ENCODE results near the gene ZNF224.

DNA sequence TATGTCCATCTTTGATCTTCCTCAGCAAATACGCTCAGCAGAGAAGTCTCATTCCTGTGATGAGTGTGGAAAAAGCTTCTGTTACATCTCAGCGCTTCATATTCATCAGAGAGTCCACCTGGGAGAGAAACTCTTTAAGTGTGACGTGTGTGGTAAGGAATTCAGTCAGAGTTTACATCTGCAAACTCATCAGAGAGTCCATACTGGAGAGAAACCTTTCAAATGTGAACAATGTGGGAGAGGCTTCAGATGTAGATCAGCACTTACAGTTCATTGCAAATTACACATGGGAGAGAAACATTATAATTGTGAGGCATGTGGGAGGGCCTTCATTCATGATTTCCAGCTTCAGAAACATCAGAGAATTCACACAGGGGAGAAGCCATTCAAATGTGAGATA, 27.9 kb upstream of the ZNF224 start:
- TF ChIP-seq, protein P1, sequence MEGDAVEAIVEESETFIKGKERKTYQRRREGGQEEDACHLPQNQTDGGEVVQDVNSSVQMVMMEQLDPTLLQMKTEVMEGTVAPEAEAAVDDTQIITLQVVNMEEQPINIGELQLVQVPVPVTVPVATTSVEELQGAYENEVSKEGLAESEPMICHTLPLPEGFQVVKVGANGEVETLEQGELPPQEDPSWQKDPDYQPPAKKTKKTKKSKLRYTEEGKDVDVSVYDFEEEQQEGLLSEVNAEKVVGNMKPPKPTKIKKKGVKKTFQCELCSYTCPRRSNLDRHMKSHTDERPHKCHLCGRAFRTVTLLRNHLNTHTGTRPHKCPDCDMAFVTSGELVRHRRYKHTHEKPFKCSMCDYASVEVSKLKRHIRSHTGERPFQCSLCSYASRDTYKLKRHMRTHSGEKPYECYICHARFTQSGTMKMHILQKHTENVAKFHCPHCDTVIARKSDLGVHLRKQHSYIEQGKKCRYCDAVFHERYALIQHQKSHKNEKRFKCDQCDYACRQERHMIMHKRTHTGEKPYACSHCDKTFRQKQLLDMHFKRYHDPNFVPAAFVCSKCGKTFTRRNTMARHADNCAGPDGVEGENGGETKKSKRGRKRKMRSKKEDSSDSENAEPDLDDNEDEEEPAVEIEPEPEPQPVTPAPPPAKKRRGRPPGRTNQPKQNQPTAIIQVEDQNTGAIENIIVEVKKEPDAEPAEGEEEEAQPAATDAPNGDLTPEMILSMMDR (IDR thresholded peaks at IDR 0.05) = no peak
- TF ChIP-seq POLR2A (IDR thresholded peaks at IDR 0.05) = no peak
